ENCODE data around the gene MAPK10. TPM values are rescaled to one million over a fixed set of nuclear protein-coding genes. Genes with fewer than 3 reads are reported as not detected.

The MAPK10 gene
- total RNA-seq, 1 experiment from 2014 or later = 6.8 TPM

GRCh38 chr4:85952972-85953650, 406.7 kb downstream of the MAPK10 start:
- Histone ChIP-seq H3K27me3 (replicated peaks; ENCODE audit: insufficient read depth, low read depth, low read length, poor library complexity) (no peaks in the 10 kb centered on the region), H3K27ac (ENCODE audit: low read depth, low read length, poor library complexity, severe bottlenecking) (no peak overlapping the region), H3K9me3 (ENCODE audit: low read depth, low read length, poor library complexity, severe bottlenecking) (no peaks in the 10 kb centered on the region), H3K4me1 (ENCODE audit: insufficient read depth, low read length, poor library complexity, severe bottlenecking) (no peaks in the 10 kb centered on the region), H3K36me3 (ENCODE audit: insufficient read depth, low read length, poor library complexity, severe bottlenecking) (no peaks in the 10 kb centered on the region), H3K4me3 (ENCODE audit: low read depth, low read length, poor library complexity, severe bottlenecking) (no peak overlapping the region)
- ChIA-PET CTCF (no interaction called here), POLR2A (ENCODE audit: low non-redundant PET) (no interaction called here)
- intact Hi-C loops (cut with micrococcal nuclease; ENCODE audit: unreplicated experiment) = no loop called here
- no TSS peak for BruUV-seq (replicated peaks)
- DNase-seq (ENCODE audit: low spot score) = no peak
- no peak for TF ChIP-seq EZH2 (IDR thresholded peaks at IDR 0.05; ENCODE audit: borderline replicate concordance, low read depth, low read length, poor library complexity, severe bottlenecking)
- no peak for TF ChIP-seq CTCF (conservative IDR thresholded peaks at IDR 0.05; ENCODE audit: low read depth, low read length)

GRCh38 chr4:85952528-85952927, 407.3 kb downstream of the MAPK10 start:
- no peaks in the 10 kb centered on the region for H3K4me1 ChIP-seq (ENCODE audit: insufficient read depth, low read length, poor library complexity, severe bottlenecking)
- TF ChIP-seq CTCF (conservative IDR thresholded peaks at IDR 0.05; ENCODE audit: low read depth, low read length) = no peak
- no peak for TF ChIP-seq EZH2 (IDR thresholded peaks at IDR 0.05; ENCODE audit: borderline replicate concordance, low read depth, low read length, poor library complexity, severe bottlenecking)
- no peak overlapping the region for H3K27ac ChIP-seq (ENCODE audit: low read depth, low read length, poor library complexity, severe bottlenecking)
- DNase-seq (ENCODE audit: low spot score) = no peak
- intact Hi-C loops (cut with micrococcal nuclease; ENCODE audit: unreplicated experiment) = no loop called here
- no peak overlapping the region for H3K4me3 ChIP-seq (ENCODE audit: low read depth, low read length, poor library complexity, severe bottlenecking)
- H3K27me3 ChIP-seq (replicated peaks; ENCODE audit: insufficient read depth, low read depth, low read length, poor library complexity) = no peaks in the 10 kb centered on the region
- no peaks in the 10 kb centered on the region for H3K36me3 ChIP-seq (ENCODE audit: insufficient read depth, low read length, poor library complexity, severe bottlenecking)
- no TSS peak for BruUV-seq (replicated peaks)
- POLR2A ChIA-PET (ENCODE audit: low non-redundant PET) = no interaction called here
- CTCF ChIA-PET = no interaction called here
- no peaks in the 10 kb centered on the region for H3K9me3 ChIP-seq (ENCODE audit: low read depth, low read length, poor library complexity, severe bottlenecking)

DNA sequence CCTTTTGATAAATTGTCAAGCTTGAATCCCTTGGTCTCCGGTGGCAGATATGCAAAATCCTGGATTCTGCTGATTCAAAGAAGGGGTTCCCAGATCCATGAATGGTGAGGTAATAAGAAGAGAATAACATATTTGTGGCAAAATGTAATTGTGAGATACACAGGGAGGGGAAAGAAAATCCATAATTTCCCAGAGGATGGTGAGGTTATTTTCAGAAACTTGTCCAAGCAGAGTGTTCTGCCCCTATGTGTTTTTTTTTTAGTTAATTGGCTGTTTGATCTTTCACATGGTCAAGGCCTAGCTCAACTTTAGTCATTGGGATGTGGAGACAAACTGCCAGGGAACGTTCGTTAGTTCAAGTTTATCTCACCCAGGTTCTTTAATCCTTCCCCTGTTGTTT, 408.8 kb downstream of the MAPK10 start:
- Histone ChIP-seq H3K27ac (ENCODE audit: low read depth, low read length, poor library complexity, severe bottlenecking) (no peak overlapping the region), H3K36me3 (ENCODE audit: insufficient read depth, low read length, poor library complexity, severe bottlenecking) (no peaks in the 10 kb centered on the region), H3K4me3 (ENCODE audit: low read depth, low read length, poor library complexity, severe bottlenecking) (no peak overlapping the region), H3K27me3 (replicated peaks; ENCODE audit: insufficient read depth, low read depth, low read length, poor library complexity) (no peaks in the 10 kb centered on the region), H3K4me1 (ENCODE audit: insufficient read depth, low read length, poor library complexity, severe bottlenecking) (no peaks in the 10 kb centered on the region), H3K9me3 (ENCODE audit: low read depth, low read length, poor library complexity, severe bottlenecking) (no peaks in the 10 kb centered on the region)
- CTCF ChIA-PET = no interaction called here
- no TSS peak for BruUV-seq (replicated peaks)
- POLR2A ChIA-PET (ENCODE audit: low non-redundant PET) = no interaction called here
- intact Hi-C loops (cut with micrococcal nuclease; ENCODE audit: unreplicated experiment) = no loop called here
- TF ChIP-seq CTCF (conservative IDR thresholded peaks at IDR 0.05; ENCODE audit: low read depth, low read length) = no peak
- TF ChIP-seq EZH2 (IDR thresholded peaks at IDR 0.05; ENCODE audit: borderline replicate concordance, low read depth, low read length, poor library complexity, severe bottlenecking) = no peak
- no peak for DNase-seq (ENCODE audit: low spot score)
